Measurements from ENCODE around the gene HBD.

HBD gene

GRCh38 chr11:5277807-5278382 lies 43.6 kb upstream of the HBD start:
- TF ChIP-seq ZNF121 (tag by site-specific recombination; IDR thresholded peaks at IDR 0.05) (no peak), ZNF707 (tag by site-specific recombination; IDR thresholded peaks at IDR 0.05) (no peak), ZNF624 (tag by site-specific recombination; IDR thresholded peaks at IDR 0.05) (no peak), ZNF155 (tag by site-specific recombination; IDR thresholded peaks at IDR 0.05) (no peak), ZNF394 (tag by site-specific recombination; IDR thresholded peaks at IDR 0.05; ENCODE audit: borderline replicate concordance) (no peak), ZBTB7A (tag by site-specific recombination; IDR thresholded peaks at IDR 0.05; ENCODE audit: low read depth) (no peak), ZNF639 (tag by site-specific recombination; IDR thresholded peaks at IDR 0.05) (no peak)
- no peaks in the 10 kb centered on the region for H3K4me1 ChIP-seq (ENCODE audit: control insufficient read depth, insufficient read depth, low read length)
- ChIA-PET POLR2A (no interaction called here), CTCF (no interaction called here)
- H3K4me3 ChIP-seq (ENCODE audit: low read depth, low read length) = no peak overlapping the region
- no peak overlapping the region for H3K27ac ChIP-seq (ENCODE audit: extremely low read depth, low read depth, low read length)
- H3K36me3 ChIP-seq (ENCODE audit: control insufficient read depth in 2 of 2, insufficient read depth in 1 of 2, low read length in 2 of 2) = no peaks in the 10 kb centered on the region
- no peaks in the 10 kb centered on the region for H3K9me3 ChIP-seq (ENCODE audit: control insufficient read depth, insufficient read depth, low read depth, low read length)

GRCh38 chr11:5276697-5277096 lies 42.4 kb upstream of the HBD start:
- ChIA-PET CTCF (no interaction called here), POLR2A (no interaction called here)
- H3K4me3 ChIP-seq (ENCODE audit: low read depth, low read length) = no peak overlapping the region
- TF ChIP-seq ZNF610 (tag by site-specific recombination; IDR thresholded peaks at IDR 0.05; ENCODE audit: borderline replicate concordance) (no peak), ZNF391 (tag by site-specific recombination; IDR thresholded peaks at IDR 0.05; ENCODE audit: borderline replicate concordance, low read depth) (no peak), PATZ1 (tag by site-specific recombination; IDR thresholded peaks at IDR 0.05) (no peak), ZNF280D (tag by site-specific recombination; IDR thresholded peaks at IDR 0.05) (no peak), ZNF140 (tag by site-specific recombination; IDR thresholded peaks at IDR 0.05) (no peak), HOXA7 (CRISPR knock-in tag; IDR thresholded peaks at IDR 0.05; ENCODE audit: borderline replicate concordance) (no peak), ZNF324 (tag by site-specific recombination; IDR thresholded peaks at IDR 0.05) (no peak), ZNF26 (tag by site-specific recombination; IDR thresholded peaks at IDR 0.05) (no peak), ZNF639 (tag by site-specific recombination; IDR thresholded peaks at IDR 0.05) (no peak), ZNF624 (tag by site-specific recombination; IDR thresholded peaks at IDR 0.05) (no peak), ZNF561 (tag by site-specific recombination; IDR thresholded peaks at IDR 0.05; ENCODE audit: borderline replicate concordance) (no peak), MYNN (tag by site-specific recombination; IDR thresholded peaks at IDR 0.05; ENCODE audit: borderline replicate concordance) (no peak), ZIC2 (tag by site-specific recombination; IDR thresholded peaks at IDR 0.05) (no peak), PRDM4 (tag by site-specific recombination; IDR thresholded peaks at IDR 0.05) (no peak), ZSCAN23 (tag by site-specific recombination; IDR thresholded peaks at IDR 0.05) (no peak)

More at GRCh38 chr11:5276697-5277096, 42.4 kb upstream of the HBD start:
- Histone ChIP-seq H3K36me3 (ENCODE audit: control insufficient read depth in 2 of 2, insufficient read depth in 1 of 2, low read length in 2 of 2) (no peaks in the 10 kb centered on the region), H3K4me1 (ENCODE audit: control insufficient read depth, insufficient read depth, low read length) (no peaks in the 10 kb centered on the region), H3K27ac (ENCODE audit: extremely low read depth, low read depth, low read length) (no peak overlapping the region), H3K9me3 (ENCODE audit: control insufficient read depth, insufficient read depth, low read depth, low read length) (no peaks in the 10 kb centered on the region)

Data from HEK293 (cell line).